ENCODE results near the gene YIPF2.

Gene YIPF2

GRCh38 chr19:10928563-10929401, at the start of gene YIPF2, which contains the start of gene TIMM29:
Gene YIPF2 (minus strand): TSS chr19:10928639. CDS start chr19:10928410, 229 bp downstream.
Gene TIMM29 (plus strand): TSS chr19:10928811. CDS start chr19:10928823, 12 bp downstream.
- peak within 1 kb of the TSS; percentile 82 for H3K4me3 ChIP-seq (ENCODE audit: low read depth, low read length)
- TF ChIP-seq CTCF (IDR thresholded peaks at IDR 0.05; ENCODE audit: insufficient read depth, low read depth, low read length, missing control alignments) = no peak
- peak; percentile 98 for DNase-seq (ENCODE audit: low read depth)

- no peak for DNase-seq (ENCODE audit: low read depth)
- no peak overlapping the region for H3K4me3 ChIP-seq (ENCODE audit: low read depth, low read length)
- TF ChIP-seq CTCF (IDR thresholded peaks at IDR 0.05; ENCODE audit: insufficient read depth, low read depth, low read length, missing control alignments) = no peak
Measured at GRCh38 chr19:10977742-10978092, 49.3 kb upstream of the YIPF2 start.

- H3K4me3 ChIP-seq (ENCODE audit: low read depth, low read length) = no peak overlapping the region
Measured at GRCh38 chr19:10976131-10976892, 47.9 kb upstream of the YIPF2 start.

GRCh38 chr19:10975374-10976130, 47.1 kb upstream of the YIPF2 start:
- no peak for TF ChIP-seq CTCF (IDR thresholded peaks at IDR 0.05; ENCODE audit: insufficient read depth, low read depth, low read length, missing control alignments)
- H3K4me3 ChIP-seq (ENCODE audit: low read depth, low read length) = no peak overlapping the region
- no peak for DNase-seq (ENCODE audit: low read depth)

More at GRCh38 chr19:10976131-10976892, 47.9 kb upstream of the YIPF2 start:
- TF ChIP-seq CTCF (IDR thresholded peaks at IDR 0.05; ENCODE audit: insufficient read depth, low read depth, low read length, missing control alignments) = no peak
- DNase-seq (ENCODE audit: low read depth) = no peak

- TF ChIP-seq CTCF (IDR thresholded peaks at IDR 0.05; ENCODE audit: insufficient read depth, low read depth, low read length, missing control alignments) = no peak
- no peak for DNase-seq (ENCODE audit: low read depth)
- no peak overlapping the region for H3K4me3 ChIP-seq (ENCODE audit: low read depth, low read length)
Measured at GRCh38 chr19:10971107-10971726, 42.8 kb upstream of the YIPF2 start.

GRCh38 chr19:10968527-10969135, 40.2 kb upstream of the YIPF2 start:
- H3K4me3 ChIP-seq (ENCODE audit: low read depth, low read length) = no peak overlapping the region; the same call in 1 of the 2 replicates
- peak; percentile 70 for DNase-seq (ENCODE audit: low read depth)
- TF ChIP-seq CTCF (IDR thresholded peaks at IDR 0.05; ENCODE audit: insufficient read depth, low read depth, low read length, missing control alignments) = no peak

All from GM12865 (cell line).